Gastroesophageal sphincter (tissue), 3 donors: Measurements from ENCODE around the gene TMBIM1.

ENCODE experiments used
- CTCF ChIP-seq, 4 experiments: fragments of 200-600 bp in 2 of 4; fragments of 450-650 bp in 2 of 4; sonication (generic) in 1 of 4; IDR thresholded peaks; one replicate each; pipeline ENCODE4 v1.5.1; 2017 to 2019; ENCODE audit warnings: antibody characterized with exemption in 4 of 4, mild to moderate bottlenecking in 2 of 4, moderate library complexity in 2 of 4
- EP300 ChIP-seq: sonication (generic); formaldehyde crosslinking; IDR thresholded peaks from one replicate; pipeline ENCODE4 v1.6.1; 2017; ENCODE audit warnings: antibody characterized with exemption, mild to moderate bottlenecking
- POLR2A ChIP-seq, 2 donors: fragments of 450-650 bp; IDR thresholded peaks; one replicate each; pipeline ENCODE4 v1.6.1; 2017; ENCODE audit warnings: antibody characterized with exemption in 2 of 2, mild to moderate bottlenecking in 2 of 2, moderate library complexity in 1 of 2
- POLR2AphosphoS5 ChIP-seq: sonication (generic); formaldehyde crosslinking; IDR thresholded peaks from one replicate; pipeline ENCODE4 v1.6.1; 2017; ENCODE audit warnings: antibody characterized with exemption

- TF ChIP-seq CTCF (IDR thresholded peaks at IDR 0.05) (no peak), POLR2A (IDR thresholded peaks at IDR 0.05) (no peak), EP300 (no peak), POLR2AphosphoS5 (no peak)
Observed at GRCh38 chr2:218320704-218321336, 28.5 kb upstream of the TMBIM1 start.
